Stimulated activated CD8-positive, alpha-beta memory T cell treated with anti-CD3 and anti-CD28 coated beads, Interleukin-4, amount 100 ng/mL, for 1 hour (primary cell): ENCODE data around the gene IL1B.
"Not testable (repeated sequence)": the region's sequence is repeated elsewhere in the genome, so short reads cannot be mapped to it uniquely, and the experiment has no call there.

Experiments
- DNase-seq, 2 donors: peaks; one replicate each; pipeline ENCODE4 v3.0.0-alpha.2; 2020; ENCODE audit warnings: low read depth in 2 of 2, low spot score in 1 of 2

Gene IL1B

DNA sequence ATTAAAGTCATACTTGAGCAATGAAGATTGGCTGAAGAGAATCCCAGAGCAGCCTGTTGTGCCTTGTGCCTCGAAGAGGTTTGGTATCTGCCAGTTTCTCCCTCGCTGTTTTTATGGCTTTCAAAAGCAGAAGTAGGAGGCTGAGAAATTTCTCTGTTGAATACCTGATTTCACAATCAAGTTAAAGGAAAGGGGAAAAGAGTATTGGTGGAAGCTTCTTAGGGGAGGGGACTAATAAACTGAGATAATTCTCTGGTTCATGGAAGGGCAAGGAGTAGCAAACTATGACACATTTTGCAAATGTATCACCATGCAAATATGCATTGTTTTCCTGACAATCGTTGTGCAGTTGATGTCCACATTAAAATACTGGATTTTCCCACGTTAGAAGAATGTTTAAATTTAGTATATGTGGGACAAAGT, at the start of gene IL1B:
TSS of gene IL1B (minus strand) at position 85 of the 423 bp plus-strand sequence. CDS start 550 bp downstream, outside the sequence.
- DNase-seq, result no peak

DNA sequence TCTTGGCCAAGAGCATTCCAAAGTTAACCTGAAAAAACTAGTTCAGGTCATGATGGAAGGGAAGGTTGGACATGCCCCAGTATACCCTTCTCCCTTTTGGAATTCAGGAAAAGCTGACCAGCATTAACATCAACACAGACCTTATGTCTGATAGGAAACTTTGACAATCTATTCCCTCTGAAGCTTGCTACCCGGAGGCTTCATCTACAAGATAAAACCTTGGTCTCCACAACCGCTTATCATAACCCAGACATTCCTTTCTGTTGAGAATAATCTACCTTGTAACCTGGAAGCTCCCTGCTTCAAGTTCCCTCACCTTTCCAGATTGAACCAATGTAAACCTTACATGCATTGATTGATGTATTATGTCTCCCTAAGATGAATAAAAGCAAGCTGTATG, 49.7 kb upstream of the IL1B start:
- DNase-seq, result no peak

DNA sequence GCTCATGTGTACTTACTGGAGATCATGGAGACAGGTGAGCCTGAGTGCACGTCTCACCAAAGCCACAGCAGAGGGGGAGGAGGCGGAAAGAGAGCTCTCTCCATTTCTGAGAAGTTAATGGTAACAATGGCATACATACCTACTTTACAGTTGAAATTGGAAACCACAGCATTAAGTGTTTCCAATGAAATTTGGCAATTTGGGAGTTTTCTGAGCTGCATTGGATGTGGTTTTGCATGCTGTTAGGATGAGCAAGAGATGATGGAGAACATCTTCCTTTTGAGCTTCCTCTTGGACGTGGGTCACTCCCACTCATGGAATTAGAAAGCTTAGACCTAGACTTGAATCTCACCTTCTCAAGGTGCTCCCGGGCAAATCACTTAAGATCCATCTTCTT, 48.9 kb upstream of the IL1B start:
- no peak for DNase-seq

DNA sequence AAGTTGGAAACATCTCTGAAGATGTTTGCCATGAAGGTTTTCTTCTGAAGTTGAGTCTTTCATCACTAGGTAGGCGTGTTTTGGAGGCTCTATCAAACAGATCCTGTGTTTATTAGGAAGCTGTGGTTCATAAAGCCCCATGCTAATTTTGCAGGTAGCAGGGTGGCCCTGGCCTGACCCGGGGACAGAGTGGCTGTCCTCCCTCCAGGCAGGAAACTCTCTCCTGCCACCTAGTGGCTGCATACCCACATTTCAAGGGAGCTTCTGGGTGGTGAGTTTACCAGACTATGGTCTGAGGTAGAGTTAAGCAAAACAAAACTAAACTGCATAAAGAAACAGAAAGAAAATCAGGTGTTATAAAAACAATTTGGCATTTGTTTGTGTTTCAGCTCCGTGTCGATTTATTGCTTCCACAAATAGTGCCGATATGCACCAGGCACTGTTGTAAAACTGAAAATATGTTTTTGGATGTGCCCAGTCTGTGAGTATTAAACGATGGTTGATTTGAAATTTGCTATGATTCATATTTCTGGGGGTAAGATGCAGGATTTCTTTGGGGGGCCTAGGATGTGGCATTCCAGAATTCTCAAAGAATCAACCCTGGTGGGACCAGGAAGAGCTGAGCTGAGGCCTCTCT, 48.4 kb upstream of the IL1B start:
- peak; percentile 20 to 46 for DNase-seq

DNA sequence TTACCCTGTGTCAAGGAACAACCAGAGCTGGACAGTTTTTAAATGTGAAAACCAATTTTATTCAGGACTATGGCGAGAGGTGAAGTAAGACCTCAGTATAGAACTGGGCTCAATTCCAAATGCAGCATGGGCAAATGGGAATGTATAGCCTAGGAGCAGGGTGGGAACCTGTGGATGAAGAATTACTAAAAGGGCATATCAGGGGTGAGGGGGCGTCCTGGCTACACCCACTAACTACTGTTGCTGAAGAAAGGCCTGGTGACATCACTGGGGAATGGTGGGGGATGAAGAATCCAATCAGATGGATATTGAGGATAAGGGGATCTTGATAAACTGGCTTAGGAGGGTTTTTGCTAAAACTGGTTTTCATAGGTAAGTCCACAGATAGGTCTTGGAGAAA, 47.1 kb upstream of the IL1B start:
- no peak for DNase-seq

DNA sequence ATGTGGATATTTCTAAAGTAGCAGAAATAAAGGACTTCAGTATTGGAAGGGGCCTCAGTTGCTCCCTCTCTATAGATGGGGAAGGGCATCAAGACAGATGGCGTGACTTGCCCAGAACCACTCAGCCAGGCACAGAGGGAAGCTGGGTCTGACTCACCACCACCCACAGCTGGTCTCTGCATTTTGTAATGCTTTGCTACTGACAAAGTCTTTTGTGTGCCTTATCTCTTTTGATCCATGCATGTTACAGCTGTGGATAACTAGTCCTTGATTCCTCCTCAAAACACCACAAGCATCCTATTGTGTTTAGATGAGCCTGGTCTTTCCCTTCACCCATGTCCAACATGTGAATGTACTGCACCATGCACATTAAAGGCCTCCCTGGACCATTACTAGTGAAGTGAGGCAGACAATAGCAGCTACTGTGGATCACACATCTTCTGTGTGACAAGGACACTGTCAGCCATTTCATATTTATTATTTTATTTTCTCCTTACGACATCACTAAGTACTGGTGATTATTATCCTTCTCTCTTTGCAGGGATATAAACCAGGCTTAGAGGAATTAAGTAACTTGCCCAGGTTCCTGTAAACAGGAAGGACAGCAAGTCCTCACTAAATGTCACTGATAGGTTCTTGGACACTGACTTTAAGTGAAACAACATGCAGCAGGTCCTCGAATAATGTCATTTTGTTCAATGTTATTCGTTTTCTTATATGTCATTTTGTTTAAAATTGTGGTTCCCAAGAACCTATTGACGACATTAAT, 44.8 kb upstream of the IL1B start:
- no peak for DNase-seq

DNA sequence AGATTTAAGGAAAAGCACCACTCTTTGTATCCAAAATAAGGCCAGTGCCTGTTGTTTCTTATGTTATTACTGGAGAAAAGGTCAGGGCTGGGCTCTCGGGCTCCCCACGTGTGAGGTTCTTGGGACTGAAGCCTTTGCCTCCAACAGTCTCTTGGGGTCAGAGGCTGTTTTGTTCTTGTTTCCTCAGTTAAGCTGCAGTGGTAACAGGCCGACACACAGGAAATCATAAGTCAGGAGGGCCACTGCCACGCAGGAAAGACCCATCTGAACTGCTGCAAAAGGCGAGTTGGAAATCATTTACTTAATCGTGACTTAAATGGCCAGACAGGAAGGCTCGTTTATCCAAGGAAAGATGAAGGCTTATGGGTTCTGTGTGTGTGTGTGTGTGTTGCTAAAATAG, 44.1 kb upstream of the IL1B start:
- DNase-seq, result no peak

DNA sequence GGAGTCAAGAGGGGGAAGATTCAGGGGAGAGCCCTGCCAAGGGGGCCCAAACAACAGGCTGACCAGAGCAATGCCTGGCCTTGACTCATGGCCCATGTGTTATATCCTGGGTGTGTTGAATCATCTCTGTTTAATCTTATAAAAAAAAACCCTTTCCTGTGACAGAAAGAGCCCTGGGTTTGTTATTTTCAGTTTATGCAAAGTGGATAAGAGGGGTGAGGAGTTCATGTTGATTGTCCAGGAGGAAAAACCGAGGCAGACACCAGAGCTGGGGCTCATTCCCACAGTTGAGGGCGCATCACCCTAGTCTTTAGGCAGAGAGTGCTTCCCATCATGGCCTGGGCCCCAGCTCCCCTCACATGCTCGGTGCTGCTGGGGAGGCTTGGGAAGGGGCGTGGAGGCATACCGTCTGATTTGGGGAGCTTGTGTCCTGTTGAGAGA, 43.5 kb upstream of the IL1B start:
- DNase-seq, result no peak

DNA sequence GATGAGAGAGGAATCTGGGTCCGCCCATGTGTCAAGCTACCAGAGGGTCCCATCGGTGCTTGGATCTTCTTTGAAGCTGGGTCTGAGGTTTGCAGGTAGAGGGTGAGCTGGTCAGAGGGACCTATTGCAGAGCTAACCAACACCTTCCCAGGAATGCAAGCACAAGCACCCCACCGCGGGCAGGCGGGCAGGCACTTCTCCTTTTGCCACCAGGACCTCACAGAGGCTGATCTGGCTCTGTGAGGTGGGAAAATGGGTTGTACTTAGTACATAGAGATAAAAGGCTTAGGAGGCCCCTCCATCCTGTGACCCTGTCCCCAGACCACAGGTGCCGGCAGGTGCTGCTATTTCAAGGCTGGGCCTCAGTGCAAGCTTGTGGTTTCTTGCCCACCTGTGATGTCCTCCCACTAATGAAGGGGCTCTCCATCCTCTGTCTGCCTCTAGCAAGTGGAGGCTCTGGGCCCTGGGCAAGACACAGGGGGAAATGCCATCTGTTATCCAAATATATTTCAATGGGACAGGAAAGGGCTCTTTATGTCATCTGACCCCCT, 43.0 kb upstream of the IL1B start:
- DNase-seq, result no peak

DNA sequence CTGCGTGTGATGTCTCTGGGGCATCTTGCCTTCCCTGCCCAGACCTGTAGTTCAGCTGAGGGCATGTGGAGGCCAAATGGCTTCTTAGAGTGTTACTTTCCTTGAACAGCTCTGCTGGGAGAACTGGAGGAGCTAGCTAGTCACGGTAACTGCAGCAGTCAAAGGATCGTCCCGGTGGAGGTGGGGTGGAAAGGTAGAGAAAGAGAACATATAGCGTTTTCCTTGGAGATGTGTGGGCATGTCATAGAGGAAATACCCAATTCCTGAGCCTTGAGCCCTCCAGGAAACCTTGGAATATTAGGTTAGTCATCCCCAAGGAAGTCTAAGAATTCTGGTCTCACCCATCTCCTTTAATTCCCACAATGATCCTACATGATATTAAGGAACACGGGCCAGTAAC, 40.8 kb upstream of the IL1B start:
- no peak for DNase-seq

DNA sequence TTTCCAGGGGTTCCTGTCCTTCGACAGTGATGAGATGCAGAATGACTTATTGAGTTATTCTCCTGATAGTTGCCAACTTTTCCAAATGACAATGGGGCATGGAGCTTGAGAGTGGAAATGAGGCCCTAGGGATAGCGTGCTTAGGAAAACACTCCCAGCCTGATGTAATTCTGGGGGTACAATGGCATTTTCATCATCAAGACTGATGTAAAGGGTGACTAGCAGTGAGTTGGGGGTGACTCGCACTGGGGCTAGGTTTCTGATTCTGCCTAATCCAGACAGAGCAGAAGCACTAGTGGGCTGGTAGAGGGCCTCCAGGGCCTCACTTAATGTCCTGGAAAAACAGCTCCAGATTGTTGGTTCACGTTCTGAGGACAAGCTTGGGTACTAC, 40.4 kb upstream of the IL1B start:
- no peak for DNase-seq

DNA sequence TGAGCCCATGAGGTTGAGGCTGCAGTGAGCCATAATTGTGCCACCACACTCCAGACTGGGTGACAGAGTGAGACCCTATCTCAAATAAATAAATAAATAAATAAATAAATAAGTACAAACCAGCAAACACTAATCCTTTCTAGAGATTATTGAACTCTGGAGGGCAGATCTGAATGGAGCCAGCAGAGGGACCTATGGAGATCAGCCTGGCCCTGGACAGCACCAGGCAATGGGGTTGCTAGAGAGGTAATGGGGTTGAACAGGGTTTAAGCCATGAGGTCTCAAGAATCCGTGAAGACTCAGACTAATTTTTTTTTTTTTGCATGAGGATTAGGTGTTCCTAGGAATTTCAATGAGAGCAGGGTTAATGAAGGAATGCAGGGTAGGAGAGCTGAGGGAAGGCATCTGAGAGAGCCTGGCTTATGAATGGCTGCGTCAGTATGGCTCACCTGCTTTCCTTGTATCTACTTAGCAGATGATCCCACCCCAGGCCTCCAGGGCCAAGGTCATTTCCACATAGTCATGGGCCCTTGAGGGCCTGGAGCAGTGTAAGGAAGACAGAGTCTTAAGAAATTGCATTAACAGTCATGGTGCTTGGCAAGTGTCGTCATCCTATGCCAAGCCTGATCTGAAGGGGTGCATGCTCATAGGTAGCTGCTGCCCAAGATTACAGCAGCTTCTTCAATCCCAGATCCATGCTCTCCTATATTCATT, 39.8 kb upstream of the IL1B start:
- no peak for DNase-seq

DNA sequence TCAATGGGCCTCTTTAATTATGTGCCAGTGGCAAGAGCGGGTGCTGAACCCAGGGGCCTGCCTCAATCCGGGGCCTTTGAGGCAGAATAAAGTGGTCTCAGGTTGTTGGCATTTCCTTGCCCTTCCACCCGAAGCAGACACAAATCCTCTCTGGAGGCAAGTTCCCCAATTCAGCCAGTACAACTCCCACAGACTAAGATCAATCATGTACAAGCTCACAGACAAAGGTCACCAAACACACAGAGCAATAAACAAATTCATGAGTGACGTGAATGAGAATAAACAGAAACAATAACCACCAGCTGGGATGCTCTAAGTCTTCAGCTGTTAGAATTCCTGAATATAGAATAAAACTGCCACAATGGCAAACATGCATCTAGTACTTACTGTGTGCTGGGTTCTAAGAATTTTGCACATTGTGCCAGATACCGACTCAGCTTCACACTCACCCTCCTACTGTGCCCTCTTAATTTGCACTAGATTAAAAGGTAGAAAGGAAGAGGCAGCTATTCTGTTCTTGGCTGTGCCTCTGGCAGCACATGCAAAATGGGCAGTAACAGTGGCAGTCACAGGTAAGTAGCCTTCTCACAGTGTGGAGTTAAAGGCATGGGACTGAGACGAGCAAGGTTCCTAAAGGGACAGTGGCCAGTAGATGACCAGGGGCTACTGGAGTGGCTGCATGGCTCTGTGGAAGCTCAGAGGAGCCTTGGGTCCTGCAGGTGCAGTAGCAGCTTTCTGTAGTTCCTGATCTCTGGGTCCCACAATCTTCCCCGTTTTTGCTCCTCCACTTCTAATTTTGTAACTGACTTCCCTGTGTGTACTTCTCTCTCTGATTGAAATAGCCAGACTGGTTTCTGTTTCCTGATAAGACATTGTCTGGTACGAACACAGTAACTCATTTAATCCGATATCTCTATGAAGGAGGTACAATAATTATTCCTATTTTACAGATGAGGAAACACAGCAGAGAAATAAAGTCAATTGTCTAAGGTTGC, 34.6 kb upstream of the IL1B start:
- DNase-seq, result no peak

DNA sequence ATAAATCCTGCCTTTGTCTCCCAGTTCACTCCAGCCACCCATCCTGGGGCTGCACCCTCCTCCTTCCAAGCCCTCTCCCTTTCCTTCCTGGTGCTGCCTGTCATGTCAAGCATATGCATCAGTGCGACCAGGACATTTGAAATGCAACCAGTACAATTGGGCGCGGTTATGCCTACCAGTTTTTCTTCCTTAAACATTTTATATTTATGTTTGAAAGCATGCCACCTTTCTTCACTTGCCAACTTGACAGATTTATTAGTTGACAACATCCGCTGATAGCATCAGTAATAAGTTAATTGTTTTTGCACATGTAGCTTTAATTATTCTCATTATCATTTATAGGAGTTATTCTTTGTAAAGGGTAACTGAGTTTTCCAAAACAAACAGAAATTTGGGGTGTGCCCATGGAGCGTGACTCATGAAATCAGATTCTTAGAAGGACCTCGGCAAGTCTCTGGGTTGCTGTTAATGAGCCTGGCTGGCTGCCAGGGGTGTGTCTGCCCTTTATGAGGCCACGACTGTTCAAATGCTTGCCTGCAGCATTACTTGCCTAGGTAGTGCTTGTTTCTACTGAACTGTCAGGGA, 32.8 kb upstream of the IL1B start:
- no peak for DNase-seq

DNA sequence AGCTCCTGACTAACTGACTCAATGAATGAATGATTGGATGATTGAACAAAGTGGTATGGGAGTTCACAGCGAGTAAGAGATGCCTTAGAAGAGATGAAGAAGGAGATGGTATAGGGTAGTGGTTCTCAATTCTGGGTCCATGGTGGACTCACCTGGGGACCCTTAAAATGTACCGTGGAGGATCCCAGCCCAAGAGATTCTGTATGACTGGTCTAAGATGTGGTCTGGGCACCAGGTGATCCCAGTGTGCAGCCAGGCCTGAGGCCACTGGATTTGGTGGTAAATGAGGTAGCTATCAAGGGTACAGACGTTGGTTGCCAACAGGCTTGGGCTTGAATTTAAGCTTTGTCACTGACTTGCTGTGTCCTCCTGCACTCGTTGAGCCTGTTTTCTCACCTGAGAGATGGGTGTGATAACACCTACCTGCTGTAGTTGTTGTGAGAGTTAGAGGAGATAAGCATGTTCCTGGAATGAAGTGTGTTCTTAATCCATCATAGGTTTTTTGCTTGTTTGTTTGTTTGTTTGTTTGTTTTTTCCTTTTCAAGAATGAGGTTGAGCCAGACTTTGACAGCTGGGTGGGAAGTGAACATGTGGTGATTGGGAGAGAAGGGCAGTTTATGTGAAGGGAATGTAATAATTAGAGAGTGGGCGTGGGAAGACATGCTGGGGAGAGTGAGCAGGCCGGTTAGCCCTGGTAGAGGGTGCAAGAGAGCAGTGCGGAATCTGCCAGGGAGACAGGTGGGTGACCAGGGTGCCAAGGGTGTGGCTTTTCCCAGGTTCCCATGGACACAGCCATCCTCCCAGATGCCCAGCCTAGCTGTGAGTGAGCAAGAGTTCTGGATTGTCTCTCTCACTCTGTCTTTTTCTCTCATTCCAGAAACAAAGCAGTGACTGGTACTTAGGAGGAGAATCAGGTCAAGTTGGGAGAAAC, 31.4 kb upstream of the IL1B start:
- DNase-seq, result no peak

DNA sequence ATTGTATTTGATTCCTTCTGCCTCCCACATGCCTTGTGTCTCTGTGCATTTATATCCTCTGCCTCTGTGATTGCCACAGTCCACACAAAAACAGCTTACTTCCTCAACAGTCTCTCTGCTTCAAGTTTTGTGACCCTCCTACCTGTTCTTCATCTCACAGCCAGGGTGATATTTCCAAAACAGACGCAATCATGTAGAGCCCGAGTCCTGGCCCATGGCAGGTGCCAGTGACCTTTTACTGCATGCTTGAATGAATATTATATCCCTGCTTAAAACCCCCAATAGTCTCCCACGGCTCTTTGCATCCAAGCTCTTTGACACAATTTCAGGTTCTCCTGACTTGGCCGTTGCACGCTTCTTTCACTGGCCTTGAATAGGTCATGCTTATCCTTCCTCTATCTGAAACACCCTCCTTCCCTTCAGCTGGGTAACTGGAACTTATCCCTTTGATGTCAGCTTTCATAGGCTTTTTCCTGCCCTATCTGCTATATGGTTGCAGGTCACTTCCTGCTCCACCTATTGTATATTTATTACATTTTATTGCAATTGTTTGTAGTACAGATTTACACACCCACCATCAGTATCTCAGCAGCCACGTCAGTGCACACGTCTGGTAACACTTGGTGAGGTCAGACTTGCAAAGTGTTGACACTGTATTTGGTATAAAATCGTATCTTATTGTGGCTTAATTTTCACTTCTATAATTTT, 29.7 kb upstream of the IL1B start:
- DNase-seq, result no peak

DNA sequence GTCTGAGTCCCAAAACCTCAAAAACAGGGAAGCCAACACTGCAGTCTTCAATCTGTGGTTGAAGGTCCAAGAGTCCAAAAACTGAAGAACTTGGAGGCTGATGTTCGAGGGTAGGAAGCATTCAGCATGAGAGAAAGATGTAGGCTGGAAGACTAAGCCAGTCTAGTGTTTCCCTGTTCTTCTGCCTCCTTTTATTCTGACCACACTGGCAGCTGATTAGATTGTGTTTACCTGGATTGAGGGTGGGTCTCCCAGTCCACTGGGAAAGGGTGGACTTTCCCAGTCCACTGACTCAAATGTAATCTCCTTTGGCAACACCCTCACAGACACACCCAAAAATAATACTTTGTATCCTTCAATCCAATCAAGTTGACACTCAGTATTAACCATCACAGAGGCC, 27.5 kb upstream of the IL1B start:
- no peak for DNase-seq

DNA sequence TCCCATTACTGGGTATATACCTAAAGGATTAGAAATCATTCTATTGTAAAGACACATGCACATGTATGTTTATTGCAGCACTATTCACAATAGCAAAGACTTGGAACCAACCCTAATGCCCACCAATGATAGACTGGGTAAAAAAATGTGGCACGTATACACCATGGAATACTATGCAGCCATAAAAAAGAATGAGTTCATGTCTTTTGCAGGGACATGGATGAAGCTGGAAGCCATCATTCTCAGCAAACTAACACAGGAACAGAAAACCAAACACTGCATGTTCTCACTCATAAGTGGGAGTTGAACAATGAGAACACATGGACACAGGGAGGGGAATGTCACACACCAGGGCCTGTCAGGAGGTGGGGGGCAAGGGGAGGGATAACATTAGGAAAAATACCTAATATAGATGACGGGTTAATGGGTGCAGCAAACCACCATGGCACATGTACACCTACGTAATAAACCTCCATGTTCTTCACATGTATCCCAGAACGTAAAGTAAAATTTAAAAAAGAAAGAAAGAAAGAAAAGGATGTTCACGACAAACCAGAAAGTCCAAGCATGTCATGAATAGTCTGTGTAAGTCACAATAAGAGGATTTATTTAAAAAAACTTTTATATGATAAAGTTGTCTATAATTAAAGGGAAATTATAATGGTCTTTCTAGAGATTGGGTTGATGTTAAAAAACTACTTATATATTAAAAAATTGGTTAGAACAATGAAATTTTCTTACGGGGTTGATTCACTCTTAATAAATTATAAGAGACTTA, 23.0 kb upstream of the IL1B start:
- DNase-seq, result not testable (repeated sequence)
